Measurements from ENCODE around the gene ZDHHC17.

ZDHHC17 gene

GRCh38 chr12:76763746-76764675 is at the start of gene ZDHHC17:
Gene ZDHHC17 (plus strand): TSS chr12:76764115. CDS start chr12:76764237, 122 bp downstream.
- in situ Hi-C loops (cut with MboI; ENCODE audit: low pct_unique_long_range_greater_than_20kb, low sequenced_read_pairs, unreplicated experiment), result no loop called here
- TF ChIP-seq CTCF (IDR thresholded peaks at IDR 0.05; ENCODE audit: extremely low read depth, insufficient read depth, missing control alignments), result no peak
- peak; percentile 91 for DNase-seq (ENCODE audit: low spot score)

- no peak for DNase-seq (ENCODE audit: low spot score)
- no peak for TF ChIP-seq CTCF (IDR thresholded peaks at IDR 0.05; ENCODE audit: extremely low read depth, insufficient read depth, missing control alignments)
- in situ Hi-C loops (cut with MboI; ENCODE audit: low pct_unique_long_range_greater_than_20kb, low sequenced_read_pairs, unreplicated experiment), result no loop called here
Observed at GRCh38 chr12:76714415-76714814, 49.5 kb upstream of the ZDHHC17 start.

- TF ChIP-seq CTCF (IDR thresholded peaks at IDR 0.05; ENCODE audit: extremely low read depth, insufficient read depth, missing control alignments), result no peak
- DNase-seq (ENCODE audit: low spot score), result no peak
- in situ Hi-C loops (cut with MboI; ENCODE audit: low pct_unique_long_range_greater_than_20kb, low sequenced_read_pairs, unreplicated experiment), result no loop called here
Observed at GRCh38 chr12:76714861-76715260, 49.1 kb upstream of the ZDHHC17 start.

- TF ChIP-seq CTCF (IDR thresholded peaks at IDR 0.05; ENCODE audit: extremely low read depth, insufficient read depth, missing control alignments), result no peak
- DNase-seq (ENCODE audit: low spot score), result no peak
- in situ Hi-C loops (cut with MboI; ENCODE audit: low pct_unique_long_range_greater_than_20kb, low sequenced_read_pairs, unreplicated experiment), result no loop called here
Observed at GRCh38 chr12:76715332-76715731, 48.6 kb upstream of the ZDHHC17 start.

- no peak for DNase-seq (ENCODE audit: low spot score)
- in situ Hi-C loops (cut with MboI; ENCODE audit: low pct_unique_long_range_greater_than_20kb, low sequenced_read_pairs, unreplicated experiment), result no loop called here
- TF ChIP-seq CTCF (IDR thresholded peaks at IDR 0.05; ENCODE audit: extremely low read depth, insufficient read depth, missing control alignments), result no peak
Observed at GRCh38 chr12:76717314-76717713, 46.6 kb upstream of the ZDHHC17 start.

GRCh38 chr12:76719171-76720041 is 44.5 kb upstream of the ZDHHC17 start:
- in situ Hi-C loops (cut with MboI; ENCODE audit: low pct_unique_long_range_greater_than_20kb, low sequenced_read_pairs, unreplicated experiment), result no loop called here
- no peak for DNase-seq (ENCODE audit: low spot score)
- TF ChIP-seq CTCF (IDR thresholded peaks at IDR 0.05; ENCODE audit: extremely low read depth, insufficient read depth, missing control alignments), result no peak

Data from GM13977 (cell line).